DND-41 (cell line): ENCODE measurements around the gene ADORA2B.

Experiments
- CTCF ChIP-seq: IDR thresholded peaks from 2 replicates; pipeline ENCODE4 v1.5.1; 2012; ENCODE audit warnings: borderline replicate concordance, low read length, moderate library complexity, mild to moderate bottlenecking; ENCODE audit not compliant: poor library complexity, severe bottlenecking; ENCODE audit errors: extremely low read depth
- EZH2 ChIP-seq: IDR thresholded peaks from 3 replicates; pipeline ENCODE4 v1.6.1; 2012; ENCODE audit warnings: borderline replicate concordance, low read depth, mild to moderate bottlenecking, moderate library complexity, low read length, inconsistent platforms; ENCODE audit not compliant: severe bottlenecking

DNA sequence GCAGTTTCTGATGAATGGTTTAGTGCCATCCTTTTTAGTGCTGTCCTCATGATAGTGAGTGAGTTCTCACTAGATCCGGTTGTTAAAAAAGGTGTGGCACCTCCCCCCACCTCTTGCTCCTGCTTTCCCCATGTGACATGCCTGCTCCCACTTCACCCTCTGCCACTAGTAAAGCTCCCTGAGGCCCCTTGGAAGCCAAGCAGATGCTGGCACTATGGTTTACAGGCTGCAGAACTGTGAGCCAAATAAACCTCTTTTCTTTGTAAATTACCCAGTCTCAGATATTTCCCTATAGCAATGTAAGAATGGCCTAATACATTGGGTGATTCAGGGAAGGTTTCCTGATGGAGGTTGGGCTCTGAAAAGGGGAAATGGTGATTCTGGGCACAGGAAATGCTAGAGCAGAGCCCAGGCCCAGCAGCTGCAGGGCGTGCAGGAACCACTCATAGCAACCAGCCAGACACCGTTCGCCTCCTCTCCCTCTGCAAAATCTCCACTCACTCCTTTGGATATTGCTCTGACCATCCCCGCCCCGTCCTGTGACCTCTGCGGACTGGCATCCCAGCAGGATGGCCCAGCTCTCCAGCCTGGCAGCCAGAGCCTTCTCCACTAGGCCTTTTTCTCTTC is 2.6 kb upstream of the ADORA2B start:
- TF ChIP-seq CTCF (no peak), EZH2 (no peak)
